HS-27A (cell line): ENCODE measurements around the gene DYRK2.
A peak's percentile ranks its signal among the peaks of the same experiment; 100 is the strongest.

Source experiments
- DNase-seq: peaks from one replicate; pipeline ENCODE4 v3.0.0-alpha.2; 2012; ENCODE audit warnings: low read depth, missing footprints

The DYRK2 gene

DNA sequence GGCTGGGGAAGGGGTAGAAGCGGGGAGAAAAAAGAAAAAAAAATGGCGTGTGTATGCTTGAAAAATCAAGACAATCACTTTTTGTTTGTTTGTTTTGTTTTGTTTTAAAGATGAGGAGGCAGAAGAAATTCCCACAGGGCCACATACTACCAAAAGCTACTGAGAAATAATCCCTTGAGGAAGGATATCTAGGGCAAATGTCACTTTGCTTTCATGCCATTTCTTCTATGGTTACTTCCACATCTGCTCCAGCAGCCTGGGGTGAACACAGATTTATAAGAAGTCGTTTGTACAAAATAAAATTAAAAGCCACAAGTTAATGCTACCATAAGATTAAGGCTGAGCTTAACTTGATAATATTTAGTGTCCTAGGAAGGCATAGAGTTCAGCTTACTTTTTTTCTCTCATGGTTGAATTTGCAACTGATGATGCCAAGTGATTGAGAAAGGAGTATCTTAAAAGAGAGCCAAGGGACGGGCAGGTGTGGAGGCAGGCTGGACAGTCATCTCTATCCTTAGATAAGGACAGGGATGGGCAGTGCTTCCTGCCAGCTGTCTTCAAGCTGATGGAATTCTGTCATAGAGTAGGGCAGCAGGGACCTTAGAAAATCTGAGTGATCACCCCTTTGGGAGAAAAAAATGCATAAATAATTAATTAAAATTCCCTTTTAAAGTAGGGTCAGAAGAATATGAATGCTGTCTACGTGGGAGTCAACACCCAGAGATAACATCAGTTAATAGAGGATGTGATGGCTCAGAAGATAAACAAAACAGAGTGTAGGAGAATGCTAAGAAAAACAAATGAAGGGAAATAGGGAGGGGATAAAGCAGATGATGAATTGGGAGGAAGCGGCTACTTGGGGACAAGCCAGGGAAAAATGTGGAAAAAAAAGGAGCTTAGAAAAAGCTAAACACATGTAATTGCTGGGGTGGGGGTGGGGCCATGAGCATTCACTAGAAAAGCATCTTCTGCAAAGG, 57.1 kb downstream of the DYRK2 start:
- peak; percentile 80 for DNase-seq

DNA sequence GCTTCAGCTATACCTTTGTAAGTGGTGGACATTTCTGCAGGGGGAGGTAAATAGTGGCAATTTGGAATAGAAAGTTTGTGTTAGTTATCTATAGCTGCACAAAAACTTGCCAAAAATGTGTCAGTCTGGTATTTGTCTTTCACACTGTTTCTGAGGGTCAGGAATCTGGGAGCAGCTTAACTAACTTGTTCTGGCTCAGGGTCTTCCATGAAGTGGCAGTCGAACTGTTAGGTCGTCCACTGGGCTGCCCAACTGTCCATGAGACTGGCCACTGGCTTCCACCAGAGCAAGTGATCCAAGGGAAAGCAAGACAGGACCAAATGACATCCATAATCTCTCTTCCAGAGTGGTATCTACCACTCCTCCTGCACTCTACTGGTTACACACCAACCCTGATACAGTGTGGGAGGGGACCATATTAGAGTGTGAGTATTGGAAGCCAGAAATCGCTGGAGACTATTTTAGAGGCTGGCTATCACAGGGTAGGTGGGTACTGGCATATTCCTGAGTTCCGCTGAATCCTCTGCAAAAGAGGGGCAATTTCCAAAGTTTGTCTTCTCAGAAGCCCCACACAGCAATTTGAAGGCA, 60.9 kb downstream of the DYRK2 start:
- no peak for DNase-seq

DNA sequence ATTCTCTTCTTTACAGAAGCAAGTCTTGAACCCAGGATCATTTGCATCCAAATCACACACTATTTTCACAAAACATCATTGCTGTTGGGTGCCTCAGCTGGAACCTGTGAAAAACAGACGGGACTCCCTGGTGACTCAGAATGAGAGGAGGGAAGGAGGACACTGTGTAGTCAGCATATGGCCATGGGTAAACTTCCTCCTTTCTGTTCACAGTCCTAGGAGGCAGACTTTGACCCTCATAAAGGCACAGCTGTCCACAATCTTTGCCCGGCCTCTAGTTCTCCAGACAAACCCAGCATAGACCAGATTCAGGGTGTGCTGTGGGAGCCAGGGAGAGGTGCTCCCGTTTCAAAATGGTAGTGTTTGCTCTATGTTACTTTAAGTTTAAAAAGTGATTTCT, 62.0 kb downstream of the DYRK2 start:
- no peak for DNase-seq

DNA sequence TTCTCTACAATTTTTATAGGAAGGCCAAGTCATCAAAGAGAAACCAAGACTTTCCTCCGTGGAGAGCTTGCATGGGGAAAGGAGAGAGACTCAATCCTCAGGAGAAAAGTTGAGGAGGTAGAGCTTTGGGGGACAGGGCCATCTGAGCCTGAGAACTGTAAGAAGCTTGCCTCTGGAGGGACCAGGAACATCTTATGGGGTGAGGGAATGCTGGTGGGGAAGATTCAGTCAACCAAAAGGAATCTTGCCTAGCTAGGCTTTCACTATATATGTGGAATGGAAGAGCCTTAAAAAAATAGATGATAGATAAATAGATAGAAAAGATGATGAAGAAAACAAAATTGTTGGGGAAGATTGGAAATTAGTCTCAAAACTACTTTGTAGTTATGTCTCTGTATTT, 63.5 kb downstream of the DYRK2 start:
- no peak for DNase-seq

DNA sequence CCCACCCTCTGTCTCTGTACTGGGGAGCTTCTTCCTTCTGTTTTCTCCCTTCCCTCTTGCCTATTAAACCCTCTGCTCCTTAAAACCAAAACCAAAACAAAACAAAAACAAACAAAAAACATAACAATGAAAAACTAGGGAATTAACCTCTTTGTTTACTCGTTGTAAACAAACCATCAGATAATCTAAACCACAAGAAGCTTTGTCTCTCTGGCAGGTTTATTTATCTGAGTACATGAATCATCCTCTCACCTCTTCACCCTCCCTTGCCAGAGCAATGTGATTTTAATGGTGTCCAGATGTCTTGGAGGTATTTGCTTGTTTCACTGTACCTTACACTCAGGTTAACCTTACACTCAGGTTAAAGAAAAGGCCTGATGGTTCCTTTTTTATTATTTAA, 66.1 kb downstream of the DYRK2 start:
- DNase-seq = no peak
